Osteocyte (in vitro differentiated cells): ENCODE results near the gene COL17A1. TPM values are rescaled to one million over a fixed set of nuclear protein-coding genes. Genes with fewer than 3 reads are reported as not detected.

ENCODE experiments used
- DNase-seq: peaks from one replicate; pipeline ENCODE4 v3.0.0; 2021; ENCODE audit warnings: mixed read lengths; ENCODE audit not compliant: unreplicated experiment; ENCODE audit errors: extremely low spot score
- H3K27ac Mint-ChIP-seq: one replicate; pipeline ENCODE4 v1.8.0; 2021; ENCODE audit warnings: mild to moderate bottlenecking, mixed read lengths; ENCODE audit not compliant: unreplicated experiment
- H3K27me3 Mint-ChIP-seq: one replicate; pipeline ENCODE4 v1.8.0; 2021; ENCODE audit warnings: mixed read lengths; ENCODE audit not compliant: unreplicated experiment
- H3K36me3 Mint-ChIP-seq: one replicate; pipeline ENCODE4 v1.8.0; 2021; ENCODE audit warnings: mixed read lengths; ENCODE audit not compliant: unreplicated experiment
- H3K4me1 Mint-ChIP-seq: one replicate; pipeline ENCODE4 v1.8.0; 2021; ENCODE audit warnings: mixed read lengths; ENCODE audit not compliant: unreplicated experiment
- H3K4me3 Mint-ChIP-seq: one replicate; pipeline ENCODE4 v1.8.0; 2021; ENCODE audit warnings: mild to moderate bottlenecking, moderate library complexity, mixed read lengths; ENCODE audit not compliant: unreplicated experiment
- H3K9me3 Mint-ChIP-seq: one replicate; pipeline ENCODE4 v1.8.0; 2021; ENCODE audit warnings: mixed read lengths; ENCODE audit not compliant: unreplicated experiment
- long read RNA-seq: library from polyadenylated mRNA; unstranded; transcript quantifications from one replicate; pipeline ENCODE4 v2.0.0, GENCODE V29; 2021
- total RNA-seq: library from RNA; stranded (reverse); gene quantifications from 2 replicates; pipeline ENCODE4 v1.2.1, GENCODE V29; 2021
- TF ChIP-seq, protein P1 (sequence below): fragments of 200-600 bp; sonication (generic); IDR thresholded peaks from 2 replicates; pipeline ENCODE4 v1.5.0; 2021; ENCODE audit warnings: antibody characterized with exemption, mild to moderate bottlenecking, moderate library complexity

The COL17A1 gene
- total RNA-seq, result not detected in 2 replicates
- long read RNA-seq, result 0 reads

GRCh38 chr10:104085801-104086400 is at the start of gene COL17A1:
TSS of gene COL17A1 (minus strand) at chr10:104085880. CDS start at chr10:104080673, 5,207 bp downstream.
- TF ChIP-seq, protein P1, sequence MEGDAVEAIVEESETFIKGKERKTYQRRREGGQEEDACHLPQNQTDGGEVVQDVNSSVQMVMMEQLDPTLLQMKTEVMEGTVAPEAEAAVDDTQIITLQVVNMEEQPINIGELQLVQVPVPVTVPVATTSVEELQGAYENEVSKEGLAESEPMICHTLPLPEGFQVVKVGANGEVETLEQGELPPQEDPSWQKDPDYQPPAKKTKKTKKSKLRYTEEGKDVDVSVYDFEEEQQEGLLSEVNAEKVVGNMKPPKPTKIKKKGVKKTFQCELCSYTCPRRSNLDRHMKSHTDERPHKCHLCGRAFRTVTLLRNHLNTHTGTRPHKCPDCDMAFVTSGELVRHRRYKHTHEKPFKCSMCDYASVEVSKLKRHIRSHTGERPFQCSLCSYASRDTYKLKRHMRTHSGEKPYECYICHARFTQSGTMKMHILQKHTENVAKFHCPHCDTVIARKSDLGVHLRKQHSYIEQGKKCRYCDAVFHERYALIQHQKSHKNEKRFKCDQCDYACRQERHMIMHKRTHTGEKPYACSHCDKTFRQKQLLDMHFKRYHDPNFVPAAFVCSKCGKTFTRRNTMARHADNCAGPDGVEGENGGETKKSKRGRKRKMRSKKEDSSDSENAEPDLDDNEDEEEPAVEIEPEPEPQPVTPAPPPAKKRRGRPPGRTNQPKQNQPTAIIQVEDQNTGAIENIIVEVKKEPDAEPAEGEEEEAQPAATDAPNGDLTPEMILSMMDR, result no peak
- H3K4me3 Mint-ChIP-seq, result no peak within 1 kb of the TSS
- H3K27ac Mint-ChIP-seq, result no peak within 1 kb of the TSS
- no peak for DNase-seq
- no peaks in the 10 kb centered on the region for H3K9me3 Mint-ChIP-seq
- H3K4me1 Mint-ChIP-seq, result peaks cover 4% of the 10 kb centered on the region
- no peaks in the 10 kb centered on the region for H3K36me3 Mint-ChIP-seq
- peaks cover 4% of the 10 kb centered on the region for H3K27me3 Mint-ChIP-seq

- H3K27me3 Mint-ChIP-seq, result peaks cover 36% of the 10 kb centered on the region
- H3K9me3 Mint-ChIP-seq, result no peaks in the 10 kb centered on the region
Measured at GRCh38 chr10:104130041-104130440, 44.4 kb upstream of the COL17A1 start.

GRCh38 chr10:104128214-104128613 is 42.5 kb upstream of the COL17A1 start:
- TF ChIP-seq, protein P1, result no peak
- Mint-ChIP-seq H3K27ac (no peak overlapping the region), H3K4me3 (no peak overlapping the region), H3K36me3 (peaks cover 7% of the 10 kb centered on the region), H3K4me1 (peaks cover 3% of the 10 kb centered on the region), H3K27me3 (peaks cover 20% of the 10 kb centered on the region), H3K9me3 (no peaks in the 10 kb centered on the region)
- no peak for DNase-seq

More at GRCh38 chr10:104130041-104130440, 44.4 kb upstream of the COL17A1 start:
- Mint-ChIP-seq H3K36me3 (peaks cover 7% of the 10 kb centered on the region), H3K27ac (no peak overlapping the region), H3K4me3 (no peak overlapping the region), H3K4me1 (no peaks in the 10 kb centered on the region)
- TF ChIP-seq, protein P1, result no peak
- no peak for DNase-seq

DNA sequence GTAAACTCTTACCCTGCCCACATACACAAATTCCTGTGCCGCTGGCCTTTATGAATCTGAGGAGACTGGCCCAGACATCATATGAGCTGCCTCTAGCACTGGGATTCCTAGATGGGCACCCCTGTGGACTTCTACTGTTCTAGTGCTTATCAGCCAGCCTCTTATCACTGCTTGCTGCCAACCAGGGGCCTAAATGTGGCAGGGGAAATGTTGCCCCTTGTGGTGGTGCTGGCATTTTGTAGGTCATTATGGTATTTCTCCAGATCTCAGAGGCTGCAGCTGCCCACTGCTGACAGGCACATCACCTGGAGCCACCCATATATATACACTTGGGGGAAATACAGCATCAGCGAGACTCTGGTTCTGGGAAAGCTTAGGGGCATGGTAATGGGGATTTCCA is 41.7 kb upstream of the COL17A1 start:
- H3K4me1 Mint-ChIP-seq, result peaks cover 10% of the 10 kb centered on the region
- no peak overlapping the region for H3K27ac Mint-ChIP-seq
- H3K9me3 Mint-ChIP-seq, result no peaks in the 10 kb centered on the region

GRCh38 chr10:104123397-104123796 is 37.7 kb upstream of the COL17A1 start:
- H3K4me3 Mint-ChIP-seq, result peak overlapping the region; percentile 90
- TF ChIP-seq, protein P1, result peak; percentile 57
- no peak for DNase-seq
- H3K36me3 Mint-ChIP-seq, result peaks cover 7% of the 10 kb centered on the region
- peaks cover 25% of the 10 kb centered on the region for H3K4me1 Mint-ChIP-seq
- H3K9me3 Mint-ChIP-seq, result no peaks in the 10 kb centered on the region
- no peak overlapping the region for H3K27ac Mint-ChIP-seq
- no peaks in the 10 kb centered on the region for H3K27me3 Mint-ChIP-seq

More for the DNA sequence above, 41.7 kb upstream of the COL17A1 start:
- Mint-ChIP-seq H3K27me3 (peaks cover 12% of the 10 kb centered on the region), H3K4me3 (no peak overlapping the region), H3K36me3 (peaks cover 7% of the 10 kb centered on the region)
- no peak for DNase-seq
- TF ChIP-seq, protein P1, result peak; percentile 20
